COLO668 (cell line): ENCODE measurements around the gene ST6GALNAC6.
"Not testable (repeated sequence)": the region's sequence is repeated elsewhere in the genome, so short reads cannot be mapped to it uniquely, and the experiment has no call there.

Experiments used
- DNase-seq: peaks from one replicate; lab custom pipeline; 2025; ENCODE audit not compliant: unreplicated experiment; lab: John Stamatoyannopoulos, UW

ST6GALNAC6 gene

GRCh38 chr9:127858041-127858512 is 41.3 kb downstream of the ST6GALNAC6 start:
- DNase-seq, result peak; percentile 82

GRCh38 chr9:127857278-127857677 is 42.1 kb downstream of the ST6GALNAC6 start:
- DNase-seq, result no peak

GRCh38 chr9:127856729-127857116 is 42.7 kb downstream of the ST6GALNAC6 start:
- no peak for DNase-seq

GRCh38 chr9:127856094-127856728 is 43.2 kb downstream of the ST6GALNAC6 start:
- DNase-seq, result no peak

GRCh38 chr9:127855522-127855921 is 43.9 kb downstream of the ST6GALNAC6 start:
- DNase-seq, result no peak

GRCh38 chr9:127854960-127855359 is 44.4 kb downstream of the ST6GALNAC6 start:
- no peak for DNase-seq

- DNase-seq, result peak; percentile 55
Observed at GRCh38 chr9:127854184-127854806, 45.1 kb downstream of the ST6GALNAC6 start, which contains the start of gene ENG. Gene ENG, minus strand, starts transcription at chr9:127854658. Its CDS starts 303 bp downstream, at chr9:127854355.

- no peak for DNase-seq
Observed at GRCh38 chr9:127853312-127854183, 45.9 kb downstream of the ST6GALNAC6 start.

GRCh38 chr9:127852829-127853228 is 46.6 kb downstream of the ST6GALNAC6 start:
- no peak for DNase-seq

GRCh38 chr9:127850286-127850830 is 49.0 kb downstream of the ST6GALNAC6 start:
- no peak for DNase-seq

- no peak for DNase-seq
Observed at GRCh38 chr9:127848756-127849504, 50.5 kb downstream of the ST6GALNAC6 start.

GRCh38 chr9:127847833-127848755 is 51.3 kb downstream of the ST6GALNAC6 start:
- no peak for DNase-seq

GRCh38 chr9:127847178-127847510 is 52.3 kb downstream of the ST6GALNAC6 start:
- no peak for DNase-seq

- DNase-seq, result no peak
Observed at GRCh38 chr9:127846443-127847177, 52.8 kb downstream of the ST6GALNAC6 start.

GRCh38 chr9:127845619-127846018 is 53.8 kb downstream of the ST6GALNAC6 start:
- not testable (repeated sequence) for DNase-seq

- no peak for DNase-seq
Observed at GRCh38 chr9:127844821-127845359, 54.5 kb downstream of the ST6GALNAC6 start.

- no peak for DNase-seq
Observed at GRCh38 chr9:127841087-127841835, 58.1 kb downstream of the ST6GALNAC6 start.
